Gastrocnemius medialis (tissue), 4 donors: Measurements from ENCODE around the gene ADGRF5. TPM values are rescaled to one million over a fixed set of nuclear protein-coding genes. Genes with fewer than 3 reads are reported as not detected.

ENCODE experiments used
- ATAC-seq, 2 donors: fragments of 150-250 bp; one replicate each; pipeline ENCODE4 v1.9.1; 2016
- DNase-seq, 2 donors: peaks; one replicate each; pipeline ENCODE4 v3.0.0-alpha.2; 2019
- H3K27ac ChIP-seq, 4 donors: fragments of 200-600 bp; sonication (generic); 1 replicate in 1 of 4; 2 replicates in 3 of 4; pipeline ENCODE4 v1.5.1; 2016 to 2018; ENCODE audit warnings: mild to moderate bottlenecking in 2 of 4, moderate library complexity in 1 of 4
- H3K27me3 ChIP-seq, 3 donors: fragments of 200-600 bp; sonication (generic) in 2 of 3; 1 replicate in 1 of 3; 2 replicates in 2 of 3; pipeline versions ENCODE4 v1.5.1 to v1.6.0; 2016 to 2019; ENCODE audit warnings: mild to moderate bottlenecking in 1 of 3, moderate library complexity in 1 of 3
- H3K36me3 ChIP-seq, 2 donors: fragments of 200-600 bp; sonication (generic) in 1 of 2; one replicate each; pipeline ENCODE4 v1.5.1; 2017 to 2018
- H3K4me1 ChIP-seq, 2 donors: fragments of 200-600 bp; sonication (generic) in 1 of 2; one replicate each; pipeline ENCODE4 v1.5.1; 2016 to 2017; ENCODE audit warnings: mild to moderate bottlenecking in 2 of 2
- H3K4me3 ChIP-seq, 4 donors: fragments of 200-600 bp; sonication (generic) in 3 of 4; 1 replicate in 1 of 4; 2 replicates in 3 of 4; pipeline ENCODE4 v1.5.1; 2016 to 2019; ENCODE audit warnings: mild to moderate bottlenecking in 2 of 4
- H3K9me3 ChIP-seq, 3 donors: fragments of 200-600 bp; sonication (generic) in 2 of 3; 1 replicate in 1 of 3; 2 replicates in 2 of 3; pipeline ENCODE4 v1.5.1; 2016 to 2019
- POLR2A ChIP-seq, 2 donors: fragments of 450-650 bp; IDR thresholded peaks; one replicate each; pipeline ENCODE4 v1.6.1; 2017; ENCODE audit warnings: antibody characterized with exemption in 2 of 2, mild to moderate bottlenecking in 2 of 2, moderate library complexity in 2 of 2
- in situ Hi-C, 4 donors: fragments of 200-750 bp; cut with MboI; loops; one replicate each; pipeline versions ENCODE4 v1.15.0 to v1.8.0; 2017; ENCODE audit warnings: low sequenced_read_pairs in 4 of 4
- intact Hi-C: fragments of 100-400 bp; cut with DNase I; formaldehyde crosslinking; loops from one replicate; pipeline ENCODE4 v1.15.1; 2023; ENCODE audit warnings: low total_unique reads
- total RNA-seq, 4 donors: library from RNA; depleted of rRNA; stranded (reverse); fragments of >200 nt; gene quantifications; one replicate each; pipeline versions ENCODE4 v1.1.0 to v1.2.3, GENCODE V29; 2016
- TF ChIP-seq, protein P1 (sequence below), 5 experiments: fragments of 450-650 bp in 3 of 5; fragments of 200-600 bp in 2 of 5; sonication (generic) in 2 of 5; IDR thresholded peaks in 4 of 5; conservative IDR thresholded peaks in 1 of 5; 1 replicate in 4 of 5; 2 replicates in 1 of 5; pipeline ENCODE4 v1.5.1; 2016 to 2019; ENCODE audit warnings: antibody characterized with exemption in 5 of 5, mild to moderate bottlenecking in 3 of 5, moderate library complexity in 3 of 5

ADGRF5 gene
- total RNA-seq, 4 donors from 2014 or later = 27.6 to 49.2 (median 41.0) TPM

DNA sequence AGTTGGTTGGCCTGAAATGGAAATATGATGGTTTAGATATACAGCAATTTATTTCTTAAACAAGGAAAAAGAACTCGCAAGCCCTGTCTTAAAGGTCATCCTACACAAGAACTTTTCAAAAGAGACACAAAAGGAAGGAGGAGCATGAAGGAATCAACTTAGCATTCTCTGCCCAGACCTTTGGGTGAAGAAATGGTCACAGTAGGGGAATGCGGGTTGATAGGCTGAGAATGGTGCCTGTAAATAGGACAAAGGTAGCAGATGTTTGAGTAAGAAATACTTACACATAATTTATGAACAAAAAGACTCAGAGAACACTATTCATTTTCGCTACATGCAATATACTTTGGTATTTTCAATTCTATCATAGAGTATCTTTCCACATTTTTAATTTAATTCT lies 15.0 kb downstream of the ADGRF5 start:
- Histone ChIP-seq H3K36me3 (no peaks in the 10 kb centered on the region), H3K9me3 (no peaks in the 10 kb centered on the region), H3K27me3 (no peaks in the 10 kb centered on the region), H3K27ac (peak overlapping the region in 1 of 4 donors; percentile 32), H3K4me1 (peaks cover 0 to 21% of the 10 kb centered on the region in 2 donors), H3K4me3 (no peak overlapping the region)
- DNase-seq = no peak
- in situ Hi-C loops (no loop called here), intact Hi-C loops (loop anchor here (10.0 kb wide), 1 partner anchor 78 kb away; no protein-coding TSS in a partner anchor)
- ATAC-seq = no peak
- TF ChIP-seq POLR2A (IDR thresholded peaks at IDR 0.05) = no peak
- TF ChIP-seq, protein P1, sequence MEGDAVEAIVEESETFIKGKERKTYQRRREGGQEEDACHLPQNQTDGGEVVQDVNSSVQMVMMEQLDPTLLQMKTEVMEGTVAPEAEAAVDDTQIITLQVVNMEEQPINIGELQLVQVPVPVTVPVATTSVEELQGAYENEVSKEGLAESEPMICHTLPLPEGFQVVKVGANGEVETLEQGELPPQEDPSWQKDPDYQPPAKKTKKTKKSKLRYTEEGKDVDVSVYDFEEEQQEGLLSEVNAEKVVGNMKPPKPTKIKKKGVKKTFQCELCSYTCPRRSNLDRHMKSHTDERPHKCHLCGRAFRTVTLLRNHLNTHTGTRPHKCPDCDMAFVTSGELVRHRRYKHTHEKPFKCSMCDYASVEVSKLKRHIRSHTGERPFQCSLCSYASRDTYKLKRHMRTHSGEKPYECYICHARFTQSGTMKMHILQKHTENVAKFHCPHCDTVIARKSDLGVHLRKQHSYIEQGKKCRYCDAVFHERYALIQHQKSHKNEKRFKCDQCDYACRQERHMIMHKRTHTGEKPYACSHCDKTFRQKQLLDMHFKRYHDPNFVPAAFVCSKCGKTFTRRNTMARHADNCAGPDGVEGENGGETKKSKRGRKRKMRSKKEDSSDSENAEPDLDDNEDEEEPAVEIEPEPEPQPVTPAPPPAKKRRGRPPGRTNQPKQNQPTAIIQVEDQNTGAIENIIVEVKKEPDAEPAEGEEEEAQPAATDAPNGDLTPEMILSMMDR (IDR thresholded peaks at IDR 0.05 in 4 of 5, conservative IDR thresholded peaks at IDR 0.05 in 1 of 5) = no peak

DNA sequence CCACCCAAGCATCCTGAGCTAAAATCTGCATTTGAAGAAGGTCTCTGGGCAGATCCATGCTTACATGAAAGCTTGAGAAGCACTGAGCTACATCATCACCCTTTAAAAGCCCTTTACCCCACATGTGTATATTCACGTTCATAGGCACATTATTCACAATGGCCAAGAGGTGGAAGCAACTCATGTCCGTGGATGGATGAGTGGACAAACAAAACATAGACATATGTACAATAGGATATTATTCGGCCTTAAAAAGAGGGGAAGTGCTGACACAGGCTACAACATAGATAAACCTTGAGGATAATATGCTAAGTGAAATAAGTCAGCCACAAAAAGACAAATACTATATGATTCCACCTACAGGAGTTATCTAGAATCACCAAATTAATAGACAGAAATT lies 17.6 kb downstream of the ADGRF5 start:
- H3K27me3 ChIP-seq = no peaks in the 10 kb centered on the region
- no peak for DNase-seq
- peak overlapping the region in 3 of 4 donors; percentile 46 to 61 (median 60) for H3K27ac ChIP-seq
- in situ Hi-C loops (no loop called here), intact Hi-C loops (loop anchor here (10.0 kb wide), 1 partner anchor 81 kb away; no protein-coding TSS in a partner anchor)
- H3K36me3 ChIP-seq = no peaks in the 10 kb centered on the region
- no peak for TF ChIP-seq POLR2A (IDR thresholded peaks at IDR 0.05)
- TF ChIP-seq, protein P1 (IDR thresholded peaks at IDR 0.05 in 4 of 5, conservative IDR thresholded peaks at IDR 0.05 in 1 of 5) = no peak
- H3K9me3 ChIP-seq = no peaks in the 10 kb centered on the region
- H3K4me3 ChIP-seq = no peak overlapping the region
- H3K4me1 ChIP-seq = peaks cover 0 to 16% of the 10 kb centered on the region in 2 donors
- ATAC-seq = no peak

DNA sequence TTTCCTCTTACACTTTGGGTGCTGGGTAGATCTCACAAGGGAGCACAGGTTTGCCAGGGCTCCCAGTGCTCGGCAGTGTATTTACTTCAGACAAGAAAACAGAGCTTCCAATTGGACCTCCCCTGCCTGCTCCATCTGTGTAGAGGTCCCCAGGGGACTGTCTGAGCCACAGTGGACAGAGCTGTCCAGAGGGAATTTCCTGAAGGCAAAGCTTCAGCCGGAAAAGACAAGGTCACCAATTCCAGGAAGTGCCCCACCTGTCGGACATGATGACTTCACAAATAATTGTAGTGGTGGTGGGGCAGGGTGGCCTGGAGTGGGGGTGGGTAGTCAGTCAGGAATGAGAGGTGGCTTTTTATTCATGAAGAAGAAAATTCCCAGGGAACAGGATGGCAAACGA lies 18.6 kb downstream of the ADGRF5 start:
- no peaks in the 10 kb centered on the region for H3K9me3 ChIP-seq
- peak overlapping the region; percentile 29 to 61 (median 53) for H3K27ac ChIP-seq
- peaks cover 0 to 18% of the 10 kb centered on the region in 2 donors for H3K4me1 ChIP-seq
- no peak for TF ChIP-seq POLR2A (IDR thresholded peaks at IDR 0.05)
- TF ChIP-seq, protein P1 (IDR thresholded peaks at IDR 0.05 in 4 of 5, conservative IDR thresholded peaks at IDR 0.05 in 1 of 5) = no peak
- H3K27me3 ChIP-seq = no peaks in the 10 kb centered on the region
- H3K36me3 ChIP-seq = no peaks in the 10 kb centered on the region
- intact Hi-C loops = loop anchor here (10.0 kb wide), 1 partner anchor 82 kb away; no protein-coding TSS in a partner anchor
- in situ Hi-C loops = no loop called here
- ATAC-seq (peak in 1 of 2 donors; percentile 38), DNase-seq (no peak)
- H3K4me3 ChIP-seq = peak overlapping the region in 1 of 4 donors; percentile 7

DNA sequence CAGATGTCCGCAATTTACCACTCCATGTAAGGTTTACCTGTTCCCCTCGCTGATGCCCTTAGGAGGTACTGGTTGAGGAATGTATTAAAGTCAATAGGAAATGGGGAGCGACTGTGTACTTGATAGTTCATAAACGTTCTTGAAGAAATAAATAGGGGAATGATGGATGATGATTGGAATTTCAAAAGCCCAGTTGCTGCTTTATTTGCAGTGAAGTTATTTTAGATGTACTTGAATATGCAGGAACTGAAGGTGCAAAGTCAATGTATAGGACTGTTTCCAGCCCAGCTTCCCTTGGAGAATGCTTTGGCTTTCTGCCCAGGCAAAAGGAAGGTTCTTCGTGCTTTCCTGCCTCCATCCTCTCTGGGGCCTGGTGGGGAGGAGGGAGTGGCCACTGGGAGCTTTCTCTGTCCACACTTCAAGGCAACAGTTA lies 19.8 kb downstream of the ADGRF5 start:
- Histone ChIP-seq H3K4me3 (no peak overlapping the region), H3K27me3 (no peaks in the 10 kb centered on the region), H3K9me3 (no peaks in the 10 kb centered on the region), H3K4me1 (peaks cover 0 to 18% of the 10 kb centered on the region in 2 donors), H3K27ac (peak overlapping the region; percentile 31 to 61 (median 53)), H3K36me3 (no peaks in the 10 kb centered on the region)
- ATAC-seq (no peak), DNase-seq (no peak)
- intact Hi-C loops = loop anchor here (10.0 kb wide), 1 partner anchor 83 kb away; no protein-coding TSS in a partner anchor
- TF ChIP-seq, protein P1 (IDR thresholded peaks at IDR 0.05 in 4 of 5, conservative IDR thresholded peaks at IDR 0.05 in 1 of 5) = no peak
- TF ChIP-seq POLR2A (IDR thresholded peaks at IDR 0.05) = no peak
- in situ Hi-C loops = no loop called here
